GM21717 (cell line): ENCODE measurements around the gene SMIM23.

Experiments
- ATAC-seq: cut with Tn5 transposase; IDR thresholded peaks from one replicate; pipeline ENCODE4 v1.9.1; 2021; ENCODE audit warnings: mild to moderate bottlenecking, moderate library complexity; ENCODE audit not compliant: unreplicated experiment

The SMIM23 gene

DNA sequence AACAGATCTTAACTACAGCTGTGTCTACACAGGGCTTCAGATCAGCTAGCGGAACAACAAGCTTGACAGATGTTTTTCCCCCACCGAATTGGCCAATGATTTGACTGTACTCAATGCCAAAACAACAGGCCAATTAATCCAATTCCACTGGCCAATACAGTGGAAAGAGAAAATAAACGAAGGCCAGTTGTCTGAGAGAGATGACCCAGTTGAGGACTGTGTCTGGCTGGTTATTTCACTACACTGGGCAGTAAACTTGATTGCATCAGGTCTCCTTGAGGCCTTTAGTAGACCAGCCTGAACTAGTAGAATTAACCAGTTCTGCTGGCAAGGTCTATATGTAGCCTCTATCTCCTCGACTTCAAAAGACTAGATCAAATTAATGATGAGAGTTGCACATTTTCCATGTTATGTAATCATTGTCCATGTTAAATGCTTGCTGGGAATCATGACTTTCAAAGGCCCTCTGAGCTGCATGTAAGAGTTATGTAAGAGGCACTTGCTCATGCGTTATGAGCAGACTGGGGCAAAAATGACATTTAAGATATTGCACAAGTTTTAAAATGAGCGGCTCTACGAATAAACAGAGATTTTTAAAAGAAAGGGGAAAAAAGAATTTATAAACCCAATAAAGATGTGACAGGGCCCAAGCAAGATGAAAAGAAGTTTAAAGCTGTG is 28.3 kb downstream of the SMIM23 start:
- ATAC-seq: no peak

DNA sequence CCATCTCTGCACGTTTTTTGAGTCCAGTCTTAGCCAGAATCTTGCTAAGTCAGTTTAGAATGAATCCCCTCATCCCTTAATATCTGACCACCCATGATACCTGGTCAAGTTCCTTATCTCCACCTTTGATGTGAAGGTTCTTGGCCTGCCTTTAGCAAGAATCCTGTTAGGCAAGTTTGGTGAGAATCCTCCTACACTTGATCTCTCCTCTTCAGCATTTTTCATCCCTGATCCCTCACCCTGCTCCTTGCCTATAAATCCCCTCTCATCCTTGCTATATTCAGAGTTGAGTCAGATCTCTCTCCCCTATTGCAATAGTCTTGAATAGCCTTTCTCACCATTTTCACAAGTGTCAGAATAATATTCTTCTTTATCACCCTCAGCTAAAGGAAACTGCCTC is 31.0 kb downstream of the SMIM23 start:
- ATAC-seq: no peak

DNA sequence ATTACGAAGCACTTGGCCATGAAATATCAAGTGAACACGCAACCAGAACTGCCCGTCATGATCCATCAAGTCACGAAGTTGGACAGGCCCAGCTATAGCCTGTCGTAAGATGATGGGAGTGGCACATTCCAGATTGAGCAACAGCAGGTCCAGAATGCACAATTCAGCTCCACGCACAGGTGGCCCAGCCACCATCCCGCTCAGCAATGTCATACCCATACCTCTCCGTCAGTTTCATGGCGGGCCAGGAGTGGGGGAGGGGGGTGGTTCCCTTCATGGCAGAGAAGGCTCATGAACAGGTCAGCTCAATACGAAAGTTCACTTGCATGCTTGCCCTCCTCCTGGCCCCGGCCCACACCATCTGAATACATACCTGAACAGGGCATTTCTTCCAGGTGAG is 34.9 kb downstream of the SMIM23 start:
- ATAC-seq: no peak

DNA sequence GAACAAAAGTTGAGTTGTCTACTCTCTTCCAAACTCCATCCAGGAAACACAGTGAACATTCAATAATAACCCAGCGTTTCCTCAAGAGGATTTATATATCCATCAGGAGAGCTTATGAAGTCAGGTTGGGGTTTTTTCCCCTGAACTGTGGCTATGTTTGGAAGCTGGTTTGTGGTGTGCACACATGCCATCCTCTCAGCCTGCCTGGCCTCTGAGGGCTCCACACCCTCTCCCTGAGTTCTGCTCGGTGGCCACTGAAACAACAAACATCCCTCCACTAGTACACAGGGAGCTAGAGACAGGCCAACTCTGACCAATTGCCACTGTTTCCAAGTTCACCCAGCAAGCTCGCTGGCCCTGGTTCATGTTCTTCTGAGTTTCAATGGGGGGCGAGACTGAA is 35.7 kb downstream of the SMIM23 start:
- ATAC-seq: no peak

DNA sequence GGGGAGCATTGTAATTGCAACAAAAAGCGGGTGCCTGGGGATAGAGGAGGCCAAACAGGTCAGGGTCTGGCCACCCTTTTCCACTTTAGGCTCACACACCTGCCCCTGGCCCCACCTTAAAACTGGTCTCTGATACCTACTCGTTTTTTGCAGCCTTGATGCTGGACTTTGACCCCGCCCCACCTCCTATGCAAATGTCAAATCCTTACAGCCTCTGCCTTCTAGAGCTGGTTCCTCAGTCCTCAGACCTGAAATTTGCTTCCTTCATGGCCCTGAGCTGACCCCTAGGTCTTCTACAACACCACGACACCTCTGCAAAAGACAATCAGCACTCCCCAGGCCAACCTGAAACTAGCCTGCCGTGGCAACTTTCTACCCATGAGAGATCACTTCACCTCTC is 37.7 kb downstream of the SMIM23 start:
- ATAC-seq: no peak

DNA sequence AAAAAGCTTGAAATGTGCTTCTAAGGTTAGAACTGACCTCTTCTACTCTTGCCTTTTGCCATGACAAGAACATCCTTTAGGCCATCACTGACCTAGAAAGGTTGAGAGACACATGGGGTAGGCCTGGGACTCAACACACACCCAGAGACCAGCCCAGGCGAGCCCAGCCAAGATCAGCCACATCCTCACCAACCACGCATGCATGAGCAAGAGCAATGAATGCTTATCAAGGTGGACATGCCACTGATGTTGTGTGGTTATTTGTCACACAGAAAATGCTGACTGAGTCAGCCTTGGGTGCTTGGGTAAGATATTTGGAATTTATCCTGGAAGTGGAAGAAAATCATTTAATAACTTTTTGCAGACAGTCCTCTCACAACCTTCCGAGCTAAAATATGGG is 39.4 kb downstream of the SMIM23 start:
- no peak for ATAC-seq

DNA sequence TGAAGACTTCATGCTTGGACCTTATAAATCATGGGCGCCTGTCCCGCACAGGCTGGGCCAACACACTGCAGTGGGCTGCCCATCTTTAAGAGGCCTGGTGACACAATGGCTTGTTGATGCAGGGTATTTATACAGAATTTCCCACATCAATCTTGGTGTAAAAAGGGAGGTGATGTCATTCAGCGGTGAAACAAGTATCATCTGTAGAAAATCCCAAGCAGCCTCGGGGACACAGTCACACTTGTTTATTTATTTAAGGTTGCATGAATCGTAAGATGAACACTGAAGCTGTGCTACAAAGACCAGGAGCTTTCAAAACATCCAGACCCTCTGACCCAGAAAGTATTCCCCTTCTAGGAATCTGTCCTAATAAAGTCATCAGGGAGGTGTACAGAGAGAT is 40.5 kb downstream of the SMIM23 start:
- no peak for ATAC-seq

DNA sequence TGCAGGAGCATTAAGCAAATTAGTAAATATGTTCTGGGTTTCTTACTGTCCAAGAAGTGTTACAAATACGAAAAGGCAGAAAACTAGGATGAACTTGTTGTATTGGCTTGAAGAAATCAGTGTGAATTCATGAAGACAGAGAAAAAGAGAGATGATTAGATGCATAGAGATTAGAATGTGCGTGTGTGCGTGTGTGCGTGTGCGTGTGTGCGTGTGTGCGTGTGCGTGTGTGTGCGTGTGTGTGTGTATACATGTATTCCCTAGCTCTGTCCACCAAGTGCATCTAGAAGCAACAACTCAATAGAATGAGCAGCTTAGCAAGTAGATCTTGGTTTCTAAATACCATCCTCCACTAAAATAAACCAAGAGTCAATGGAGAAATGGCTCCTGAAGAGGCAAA is 41.5 kb downstream of the SMIM23 start:
- ATAC-seq: no peak

DNA sequence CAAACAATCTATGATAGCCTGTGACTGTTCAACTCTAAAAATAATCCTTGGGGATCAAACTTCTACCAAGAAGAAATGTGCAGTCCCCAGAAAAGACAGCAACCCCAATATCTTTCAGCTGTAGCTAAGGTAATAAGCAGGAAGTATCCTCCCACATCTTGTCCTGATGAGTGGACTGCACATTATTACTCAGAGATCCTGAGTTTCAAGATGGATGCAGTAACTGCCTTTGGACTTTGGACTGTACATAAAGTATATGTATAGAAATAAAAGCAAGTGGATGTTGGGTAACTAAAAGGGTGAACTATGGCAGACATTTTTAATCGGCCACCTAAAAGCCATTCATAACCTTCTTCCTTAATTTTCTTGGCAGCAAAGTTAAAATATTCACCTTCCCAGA is 45.1 kb downstream of the SMIM23 start:
- no peak for ATAC-seq

DNA sequence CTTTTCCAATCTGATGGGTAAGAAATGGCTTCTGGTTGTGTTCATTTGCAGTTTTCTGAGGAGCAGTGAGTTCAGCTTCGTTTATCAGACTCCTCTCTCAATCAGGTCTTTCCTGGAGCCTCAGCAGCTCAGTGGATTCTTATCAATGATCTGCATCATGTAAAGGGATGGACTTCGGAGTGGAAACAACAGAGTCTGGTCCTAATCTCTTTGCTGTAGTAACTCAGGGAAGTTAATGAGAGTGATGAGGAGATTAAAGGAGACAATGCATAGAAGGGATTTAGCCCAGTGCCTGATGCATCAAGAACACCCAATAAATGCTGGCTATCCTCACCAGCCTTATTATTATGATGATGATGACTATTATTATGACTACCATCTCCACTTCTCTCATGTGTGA is 47.2 kb downstream of the SMIM23 start:
- ATAC-seq: no peak

DNA sequence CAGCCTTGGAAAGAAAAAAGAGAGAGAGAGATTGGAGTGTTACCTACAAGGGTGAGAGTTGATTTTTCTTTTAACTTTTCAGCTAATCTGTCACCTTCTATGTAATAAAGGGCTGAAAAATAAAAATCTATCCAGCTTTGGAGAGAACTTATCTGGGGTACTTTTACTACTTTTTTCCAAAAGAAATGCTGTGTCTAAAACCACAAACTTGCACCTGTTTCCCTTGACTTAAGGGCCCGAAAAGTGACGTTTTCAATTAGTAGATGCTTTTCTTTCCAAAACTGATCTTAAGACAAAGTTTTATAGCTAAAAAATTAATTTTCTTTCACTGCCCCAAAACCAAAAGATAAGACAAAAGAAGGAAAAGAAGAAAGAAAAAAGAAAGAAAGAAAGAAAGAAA is 48.8 kb downstream of the SMIM23 start:
- ATAC-seq: no peak

DNA sequence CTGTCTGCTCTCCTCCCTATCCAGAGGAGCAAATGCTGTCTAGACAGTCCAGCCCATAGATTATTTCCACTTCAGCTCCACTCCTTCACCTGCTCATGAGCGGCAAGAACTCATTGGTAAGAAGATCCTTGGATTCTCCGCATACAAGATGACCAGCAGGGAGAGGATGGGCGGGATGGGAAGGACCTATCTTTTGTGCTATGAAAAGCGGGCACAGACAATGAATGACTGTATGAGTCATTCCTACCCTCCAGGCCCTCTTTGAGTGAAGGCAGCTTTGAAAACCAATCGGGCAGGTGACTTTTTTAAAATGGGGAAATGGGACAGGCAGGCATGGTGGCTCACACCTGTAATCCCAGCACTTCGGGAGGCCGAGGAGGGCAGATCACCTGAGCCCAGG is 49.4 kb downstream of the SMIM23 start:
- ATAC-seq: no peak

DNA sequence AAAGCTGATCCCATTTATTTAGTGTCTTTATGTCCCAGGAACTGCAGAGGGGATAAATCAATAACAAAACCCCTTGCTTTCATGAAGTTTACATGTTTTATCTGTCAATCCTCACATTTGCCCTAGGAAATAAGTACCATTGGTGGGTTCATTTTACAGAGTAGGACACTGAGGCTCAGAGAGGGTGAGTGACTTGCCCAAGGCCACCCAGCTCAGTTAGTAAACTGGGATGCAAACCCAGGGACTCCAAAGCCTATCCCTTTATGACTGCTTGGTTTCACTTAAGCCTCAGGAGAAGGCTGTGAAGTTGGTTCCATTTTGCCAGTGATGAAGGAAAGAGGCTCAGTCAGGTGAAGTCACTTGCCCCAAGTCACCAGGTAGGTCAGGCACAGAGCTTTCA is 51.9 kb downstream of the SMIM23 start:
- ATAC-seq: no peak

DNA sequence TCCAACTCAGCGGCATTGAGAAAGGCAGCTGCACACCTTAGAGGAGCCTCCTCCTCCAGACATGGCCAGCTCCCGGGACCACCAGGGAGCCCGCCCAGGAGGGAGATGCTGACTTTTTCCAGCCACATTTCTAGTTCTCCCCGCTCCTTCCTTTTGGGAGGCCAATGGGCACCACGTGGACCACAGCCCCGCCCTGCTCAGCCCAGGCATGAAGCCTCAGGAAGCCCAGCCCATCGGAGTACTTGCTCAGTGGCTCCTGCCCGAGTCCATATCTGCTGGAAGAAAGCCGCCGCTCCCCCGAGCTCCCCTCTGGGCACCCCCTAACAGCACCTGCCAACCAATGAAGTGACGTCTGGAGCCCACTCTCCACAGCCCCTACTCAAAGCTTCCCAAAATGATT is 52.4 kb downstream of the SMIM23 start:
- no peak for ATAC-seq

DNA sequence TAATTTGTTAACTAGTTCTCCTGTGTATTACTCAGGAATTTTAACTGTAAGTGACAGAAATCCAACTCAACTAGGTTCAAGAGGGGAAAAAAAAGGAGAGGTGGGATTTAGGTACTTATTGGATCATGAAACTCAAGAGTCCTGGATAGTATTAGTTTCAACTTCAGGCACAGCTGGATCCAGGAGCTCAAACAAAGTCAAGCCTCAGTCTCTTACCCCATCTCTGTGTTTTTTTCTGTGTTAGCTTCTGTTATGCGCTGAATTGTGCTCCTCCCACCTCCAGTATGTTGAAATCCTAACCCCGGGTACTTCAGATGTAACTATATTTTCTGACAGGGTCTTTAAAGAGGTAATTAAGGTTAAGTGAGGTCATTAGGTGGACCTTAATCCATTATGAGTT is 53.5 kb downstream of the SMIM23 start:
- ATAC-seq: no peak

DNA sequence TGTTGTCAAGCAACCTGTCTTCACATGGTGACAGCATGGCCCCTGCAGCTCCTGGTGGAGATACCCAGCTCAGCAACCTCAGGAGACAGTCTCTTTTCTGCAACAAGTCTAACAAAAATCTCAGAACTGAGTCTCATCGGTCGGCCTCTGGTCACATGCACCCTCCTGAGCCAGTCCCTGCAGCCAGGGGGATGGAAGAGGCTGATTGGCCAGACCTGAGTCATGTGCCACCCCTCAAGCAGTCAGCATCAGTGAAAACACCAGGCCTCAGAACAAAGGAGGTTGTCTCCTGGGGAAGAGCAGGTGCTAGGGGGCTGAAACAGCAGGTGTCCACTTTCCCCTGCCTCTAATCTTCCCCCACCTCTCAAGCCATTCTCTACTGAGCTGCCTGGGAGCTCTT is 54.4 kb downstream of the SMIM23 start:
- no peak for ATAC-seq
